Middle frontal gyrus (tissue), 1 donor: ENCODE results near the gene NAXE.
"Not testable (repeated sequence)": the region's sequence is repeated elsewhere in the genome, so short reads cannot be mapped to it uniquely, and the experiment has no call there.

Experiments used
- DNase-seq: peaks from one replicate; pipeline ENCODE4 v3.0.0-alpha.2; 2015; ENCODE audit warnings: low spot score; ENCODE audit errors: extremely low spot score

Gene NAXE

DNA sequence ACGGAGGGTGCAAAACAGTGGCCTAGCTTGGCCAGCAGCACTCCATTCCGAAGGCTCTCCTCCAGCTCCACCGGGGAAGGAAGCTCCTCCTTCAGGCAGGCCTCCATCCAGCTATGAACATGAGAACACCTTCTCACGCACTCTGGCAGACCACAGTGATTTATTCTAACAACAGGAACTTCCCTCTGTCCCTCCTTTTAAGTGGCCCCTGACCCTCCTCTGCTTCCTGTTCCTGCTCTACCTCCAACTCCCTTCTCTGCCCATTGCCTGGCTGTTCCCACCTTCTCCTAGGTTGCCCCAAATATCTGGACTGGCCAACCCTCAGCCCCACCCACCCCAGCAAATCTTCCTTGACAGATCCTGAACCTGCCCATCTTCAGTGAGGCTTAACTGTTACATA is 25.1 kb upstream of the NAXE start:
- no peak for DNase-seq

DNA sequence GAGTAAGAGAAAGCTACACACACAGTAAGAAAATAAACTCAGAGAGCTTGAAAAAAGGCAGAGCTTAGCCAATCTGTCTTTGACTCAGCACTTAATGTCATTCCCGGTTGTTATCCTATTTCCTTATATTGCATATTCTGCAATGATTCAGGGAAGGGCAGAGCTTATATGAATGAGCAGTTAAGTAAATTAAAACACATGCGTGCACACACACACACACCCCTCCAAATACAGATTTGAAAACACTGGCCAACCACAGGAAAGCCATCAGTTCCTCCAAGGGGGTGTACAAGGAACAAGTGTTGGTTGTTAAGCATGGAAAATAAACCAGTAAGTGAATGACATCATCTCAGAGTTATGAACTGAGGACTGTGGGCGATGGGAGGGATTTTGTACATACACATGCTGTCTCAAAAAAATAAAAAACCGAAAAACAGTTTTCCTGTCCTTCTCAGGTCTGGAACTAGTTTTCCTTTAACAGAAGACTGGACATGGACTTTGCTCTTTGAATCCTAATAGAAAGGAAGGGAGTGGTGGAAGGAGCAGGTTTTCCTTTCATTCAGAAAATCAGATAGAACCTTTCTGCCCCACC is 20.2 kb upstream of the NAXE start:
- DNase-seq = no peak

DNA sequence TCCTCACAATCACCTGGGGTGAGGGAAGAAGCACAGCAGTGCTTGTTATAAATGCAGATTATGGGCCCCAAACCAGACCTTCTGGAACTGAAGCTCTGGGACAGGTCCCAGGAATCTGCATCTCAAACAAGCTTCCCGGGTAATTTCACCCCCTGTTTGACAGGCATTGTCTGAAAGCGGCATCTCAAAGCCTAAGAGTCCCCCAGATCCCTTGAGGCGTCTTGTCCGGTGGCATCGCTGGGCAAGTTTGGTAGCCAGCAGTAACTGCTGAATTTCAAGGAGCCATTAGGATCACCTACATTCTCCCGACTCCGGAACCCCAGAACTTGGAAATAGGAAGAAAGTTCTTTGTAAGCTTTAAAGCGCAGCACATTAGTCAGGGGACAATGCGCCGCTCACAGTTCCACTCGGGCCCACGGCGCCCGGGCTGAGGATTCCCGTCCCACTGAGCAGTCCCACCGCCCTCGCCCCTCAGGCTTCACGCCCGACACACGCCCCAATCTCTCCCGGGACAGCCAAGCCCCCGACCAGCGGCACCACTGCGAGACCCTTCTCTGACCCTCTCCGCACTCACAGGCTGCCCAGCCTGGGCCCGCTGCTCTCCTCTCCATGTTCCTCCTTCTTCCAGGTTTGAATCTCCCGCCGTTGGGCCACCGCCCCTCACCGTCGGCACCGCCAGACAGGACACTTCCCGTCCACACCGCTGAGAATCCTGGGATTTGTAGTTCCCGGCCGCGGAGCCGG is 19.5 kb upstream of the NAXE start, which contains the start of gene IQGAP3:
TSS of gene IQGAP3 (minus strand) at position 647 of the 744 bp plus-strand sequence. CDS start at position 611, 36 bp downstream.
- DNase-seq = peak; percentile 47

DNA sequence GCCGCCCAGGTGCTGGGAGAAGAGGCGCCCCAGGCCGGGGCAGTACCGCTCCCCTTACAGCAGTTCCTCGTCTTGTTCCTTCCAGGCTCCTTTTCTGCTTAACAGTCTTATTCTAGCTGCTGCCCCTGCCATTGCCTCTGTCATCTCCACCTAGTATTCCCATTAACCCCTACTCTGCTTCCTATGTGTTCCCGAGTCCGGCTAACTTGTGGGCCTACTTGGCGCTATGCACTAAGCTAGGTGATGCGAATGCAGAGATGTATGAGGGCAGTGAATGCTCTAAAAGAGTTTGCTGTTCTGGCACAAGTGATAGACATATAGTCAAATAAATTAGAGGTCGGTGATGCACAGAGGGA is 18.9 kb upstream of the NAXE start:
- DNase-seq = no peak

DNA sequence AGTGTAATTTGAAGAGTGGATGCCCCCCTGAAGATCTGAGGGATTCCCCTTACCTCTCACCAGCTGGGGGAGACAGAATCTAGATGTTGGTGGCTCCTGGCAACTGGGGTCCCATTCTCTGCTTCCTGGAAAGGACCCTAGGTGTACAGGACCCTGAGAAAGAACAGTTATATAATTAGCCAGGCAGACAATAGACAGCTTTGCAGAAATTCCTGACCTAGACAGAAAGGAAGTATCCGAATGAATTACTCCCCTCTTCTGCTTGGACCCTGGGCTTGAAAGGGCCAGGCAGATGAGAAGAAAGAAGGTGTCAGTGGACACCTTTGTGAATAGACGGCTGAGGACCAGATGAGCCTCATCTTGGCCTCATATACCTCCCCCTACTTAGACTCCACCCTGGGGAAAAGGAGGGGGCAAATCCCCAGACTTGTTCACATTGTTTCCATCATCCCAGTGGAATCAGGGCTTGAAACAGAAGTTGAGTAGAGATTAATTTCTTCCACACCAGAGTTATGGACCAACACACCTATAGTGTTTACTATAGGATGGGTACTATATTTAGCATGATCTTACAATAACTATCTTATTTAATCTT is 17.4 kb upstream of the NAXE start:
- no peak for DNase-seq

DNA sequence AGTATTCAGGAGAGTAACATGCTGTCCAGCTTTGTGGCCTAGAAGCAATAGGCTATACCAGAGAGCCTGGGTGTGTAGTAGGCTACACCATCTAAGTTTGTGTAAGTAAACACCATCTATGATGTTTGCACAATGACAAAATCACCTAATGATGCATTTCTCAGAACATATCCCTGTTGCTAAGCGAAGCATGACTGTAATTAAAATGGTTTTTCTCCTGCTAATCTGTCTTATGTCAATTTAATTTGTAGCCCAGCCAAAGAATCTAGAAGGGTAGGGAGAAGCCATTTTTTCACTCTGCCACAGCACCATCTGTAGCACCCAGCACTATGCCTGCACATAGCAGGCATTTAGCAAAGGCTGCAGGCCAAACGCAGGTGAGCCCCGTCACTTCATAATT is 14.0 kb upstream of the NAXE start:
- no peak for DNase-seq

DNA sequence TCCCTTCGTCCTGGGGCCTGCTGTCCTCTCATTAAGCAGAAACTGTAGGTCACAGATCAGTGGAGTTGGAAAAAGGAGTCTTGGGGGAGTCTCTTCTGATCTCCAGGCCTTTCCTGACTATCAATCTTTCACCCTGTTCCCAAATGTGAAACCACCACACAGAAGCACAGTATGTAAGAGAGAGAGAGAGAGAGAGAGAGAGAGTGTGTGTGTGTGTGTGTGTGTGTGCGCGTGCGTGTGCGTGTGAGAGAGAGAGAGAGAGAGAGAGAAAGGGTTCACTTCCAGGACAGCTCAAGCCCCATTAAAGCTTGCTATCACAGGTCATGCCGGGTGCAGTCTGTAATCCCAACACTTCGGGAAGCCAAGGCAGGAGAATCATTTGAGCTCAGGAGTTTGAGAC is 13.5 kb upstream of the NAXE start:
- DNase-seq = no peak

DNA sequence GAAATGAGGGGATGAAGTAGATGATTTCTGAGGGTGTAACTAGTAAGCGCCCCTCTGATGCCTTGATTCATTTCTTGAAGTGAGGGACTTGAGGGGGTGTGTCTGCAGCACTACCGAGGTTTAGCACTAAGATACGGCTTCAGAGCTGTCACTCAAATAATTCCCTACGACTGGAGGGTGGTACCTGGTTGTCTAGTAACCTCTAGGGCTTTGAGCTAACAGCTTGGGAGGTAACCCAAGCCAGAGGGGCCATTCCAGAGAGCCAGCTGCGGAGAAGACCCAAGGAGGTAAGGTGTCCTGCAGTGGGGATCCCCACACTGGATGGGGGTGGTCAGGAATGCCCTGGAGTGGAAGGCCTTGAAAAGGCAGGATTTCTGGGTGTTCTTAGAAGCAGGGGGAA is 12.1 kb upstream of the NAXE start, which contains the start of gene TTC24:
TSS of gene TTC24 (plus strand) at position 252 of the 400 bp plus-strand sequence. CDS start 1,642 bp downstream, outside the sequence.
- DNase-seq = no peak

DNA sequence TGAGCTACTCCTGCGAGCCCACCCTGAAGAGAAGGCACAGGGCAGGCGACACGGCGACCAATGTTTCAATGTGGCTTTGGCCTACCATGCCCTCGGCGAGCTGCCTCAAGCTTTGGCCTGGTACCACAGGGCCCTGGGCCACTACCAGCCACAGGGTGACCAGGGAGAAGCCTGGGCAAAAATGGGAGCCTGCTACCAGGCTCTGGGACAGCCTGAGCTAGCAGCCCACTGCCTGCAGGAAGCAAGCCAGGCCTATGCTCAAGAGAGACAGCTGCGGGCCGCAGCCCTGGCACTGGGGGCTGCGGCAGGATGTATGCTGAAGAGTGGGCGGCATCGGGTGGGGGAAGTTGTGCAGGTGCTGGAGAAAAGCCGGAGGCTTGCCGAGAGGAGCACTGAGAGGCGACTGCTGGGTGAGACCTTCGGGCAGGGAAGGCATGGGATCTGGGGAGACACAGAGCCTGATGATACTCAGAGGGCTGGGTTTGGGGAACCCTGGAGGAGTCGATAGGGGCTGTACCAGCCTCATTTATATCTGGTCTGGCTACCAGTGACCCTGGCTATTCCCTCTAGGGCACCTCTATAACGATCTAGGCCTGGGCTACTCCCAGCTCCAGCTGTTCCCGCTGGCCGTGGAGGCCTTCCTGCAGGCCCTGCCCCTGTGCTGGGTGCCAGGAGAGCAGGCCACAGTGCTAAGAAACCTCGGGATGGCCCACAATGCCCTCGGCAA is 9.8 kb upstream of the NAXE start:
- no peak for DNase-seq

DNA sequence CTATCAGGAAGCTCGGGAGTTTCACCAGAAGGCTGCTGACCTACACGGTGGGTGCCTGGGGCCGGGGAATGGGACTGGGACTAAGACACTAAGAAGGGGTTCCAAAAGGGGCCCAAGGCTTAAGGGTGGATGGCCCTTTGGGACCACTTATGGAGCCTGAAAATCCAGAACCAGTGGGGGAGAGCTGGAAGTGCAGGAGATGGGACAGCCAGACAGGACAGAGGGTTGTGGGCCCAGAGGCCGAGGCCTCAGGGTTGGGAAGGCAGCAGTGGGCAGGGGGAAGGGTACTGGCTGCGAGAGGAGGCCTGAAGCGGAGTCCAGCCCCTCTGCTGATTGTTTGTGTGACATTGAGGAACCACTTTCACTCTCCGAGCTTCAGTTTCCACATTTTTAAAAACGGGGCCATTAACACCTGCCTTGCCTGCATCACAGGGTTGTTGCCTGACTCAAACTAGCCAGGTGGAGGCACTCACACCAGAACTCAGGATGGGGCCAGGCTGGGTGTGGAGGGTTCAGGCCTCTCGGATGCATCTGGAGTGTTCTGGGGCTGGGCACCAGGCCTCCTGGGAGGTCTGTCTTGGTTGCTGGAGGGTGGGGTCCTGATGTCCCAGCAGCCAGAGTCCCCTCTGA is 9.1 kb upstream of the NAXE start:
- DNase-seq = no peak

DNA sequence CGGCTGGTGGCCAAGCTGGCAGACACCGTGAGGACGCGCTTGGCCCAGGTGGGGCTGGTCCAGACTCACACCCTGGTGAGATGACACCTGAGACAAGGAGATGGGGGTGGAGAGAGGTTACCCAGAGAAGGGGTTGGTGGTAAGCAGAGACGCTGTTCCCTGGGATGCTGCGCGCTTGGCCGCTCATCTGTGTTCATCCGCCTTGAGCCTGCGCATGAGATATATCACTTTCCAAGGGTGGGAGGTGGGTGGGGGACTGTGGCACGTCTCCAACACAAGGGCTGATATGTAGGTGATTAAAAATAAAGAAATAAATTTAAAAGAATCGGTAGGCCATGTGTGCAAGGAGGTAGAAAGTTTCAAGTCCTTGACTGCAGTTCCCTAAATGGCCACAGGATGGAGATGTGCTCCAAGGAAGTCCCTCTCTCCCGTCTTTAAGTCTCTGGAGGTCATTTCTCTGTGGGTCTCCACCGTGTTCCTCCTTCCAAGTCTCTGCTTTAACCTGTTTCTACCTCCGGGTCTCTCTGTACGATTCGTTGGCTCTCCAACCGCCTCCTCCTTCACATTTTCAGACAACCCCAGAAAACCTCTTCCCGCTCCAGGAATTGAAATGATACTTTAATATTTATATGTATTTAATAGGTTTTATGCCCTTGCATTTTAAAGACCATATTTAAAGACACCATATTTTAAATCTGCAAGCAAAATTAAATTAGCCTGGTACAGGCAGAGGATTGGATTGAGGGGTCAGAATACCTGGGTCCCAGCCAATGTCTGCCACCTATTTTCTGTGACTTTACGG is 7.6 kb upstream of the NAXE start:
- peak; percentile 81 for DNase-seq

DNA sequence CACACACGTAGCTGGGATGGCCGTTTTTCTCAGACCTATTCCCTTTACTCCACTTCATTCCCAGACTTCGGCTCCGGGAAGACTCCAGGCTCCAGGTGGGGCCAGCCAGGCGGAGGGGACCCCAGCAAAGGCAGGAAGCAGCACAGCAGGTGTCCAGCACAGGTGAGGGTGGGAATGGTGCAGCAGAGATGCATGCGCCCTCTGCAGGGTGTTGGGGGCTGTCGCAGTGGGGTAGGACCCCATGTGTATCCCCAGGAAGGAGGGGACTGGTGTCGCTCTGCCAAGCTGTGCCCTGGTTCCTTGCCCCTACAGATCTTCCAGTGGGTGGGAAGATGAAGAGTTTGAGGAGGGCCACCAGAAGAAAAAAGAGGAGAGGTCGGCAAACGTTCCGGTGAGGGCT is 6.8 kb upstream of the NAXE start:
- DNase-seq = no peak

DNA sequence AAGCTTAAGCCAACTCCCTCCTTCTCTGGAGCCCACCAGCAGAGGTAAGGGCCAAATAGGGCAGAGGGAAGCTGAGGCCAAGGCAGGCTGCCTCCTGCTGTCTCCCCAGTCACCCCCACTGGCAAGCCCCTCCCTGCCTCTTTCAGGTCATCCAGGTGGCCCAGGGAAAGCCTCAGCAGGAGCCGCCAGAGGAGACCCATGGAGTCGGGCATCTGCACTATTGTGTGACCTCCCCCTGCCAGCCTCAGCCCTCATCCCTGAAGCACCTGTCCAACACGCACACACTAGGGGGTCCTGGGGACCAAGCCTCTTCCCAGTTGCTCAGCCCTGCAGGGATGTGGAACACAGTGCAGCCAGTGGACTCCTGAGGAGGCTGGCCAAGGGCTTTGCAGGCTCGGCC is 5.3 kb upstream of the NAXE start:
- no peak for DNase-seq

DNA sequence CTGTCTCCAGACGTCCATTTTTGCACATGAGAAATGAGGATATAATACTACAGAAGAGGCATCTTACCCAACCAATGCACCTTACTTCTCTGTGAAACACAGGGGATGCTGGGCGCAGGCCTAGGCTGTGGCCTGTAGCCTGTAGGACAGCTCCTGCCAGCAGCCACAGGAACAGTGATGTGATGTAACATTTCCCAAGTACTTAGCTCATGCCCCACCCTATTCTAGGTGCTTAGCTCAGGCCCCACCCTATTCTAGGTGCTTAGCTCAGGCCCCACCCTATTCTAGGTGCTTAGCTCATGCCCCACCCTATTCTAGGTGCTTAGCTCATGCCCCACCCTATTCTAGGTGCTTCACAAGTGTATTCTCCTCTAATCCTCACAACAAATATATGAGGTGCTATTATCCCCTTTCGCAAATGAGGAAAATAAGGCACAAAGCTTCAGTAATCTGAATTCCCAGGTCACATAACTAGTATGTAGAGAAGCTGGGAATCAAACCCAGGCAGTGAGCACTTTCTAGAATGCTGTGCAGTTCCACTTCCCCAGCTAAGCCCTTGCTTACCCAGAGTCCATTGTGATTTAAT is 4.6 kb upstream of the NAXE start:
- DNase-seq = no peak

DNA sequence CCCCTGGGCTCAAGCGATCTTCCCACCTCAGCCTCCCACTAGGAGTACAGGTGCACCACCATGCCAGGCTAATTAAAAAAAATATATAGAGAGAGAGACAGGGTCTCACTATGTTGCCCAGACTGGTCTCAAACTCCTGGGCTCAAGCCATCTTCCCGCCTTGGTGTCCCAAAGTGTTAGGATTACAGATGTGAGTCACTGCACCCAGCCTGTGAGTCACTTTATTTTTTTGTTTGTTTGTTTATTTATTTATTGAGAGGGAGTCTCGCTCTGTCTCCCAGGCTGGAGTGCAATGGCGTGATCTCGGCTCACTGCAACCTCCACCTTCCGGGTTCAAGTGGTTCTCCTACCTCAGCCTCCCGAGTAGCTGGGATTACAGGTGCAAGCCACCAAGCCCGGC is 3.6 kb upstream of the NAXE start:
- not testable (repeated sequence) for DNase-seq

DNA sequence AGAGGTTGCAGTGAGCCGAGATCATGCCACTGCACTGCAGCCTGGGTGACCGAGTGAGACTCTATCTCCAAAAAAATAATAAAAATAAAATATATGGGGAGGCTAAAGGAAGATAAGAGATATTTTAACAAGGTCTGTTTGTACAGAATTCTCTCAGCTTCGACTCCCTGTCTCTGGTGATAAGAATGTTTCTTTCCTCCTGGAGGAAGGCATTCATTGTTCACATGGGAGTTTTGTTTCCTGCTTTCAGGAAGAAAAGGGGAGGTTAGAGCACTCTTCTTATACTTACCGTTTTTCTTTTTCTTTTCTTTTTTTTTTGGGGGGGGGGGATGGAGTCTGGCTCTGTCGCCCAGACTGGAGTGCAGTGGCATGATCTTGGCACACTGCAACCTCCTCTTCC is 2.0 kb upstream of the NAXE start:
- DNase-seq = no peak

DNA sequence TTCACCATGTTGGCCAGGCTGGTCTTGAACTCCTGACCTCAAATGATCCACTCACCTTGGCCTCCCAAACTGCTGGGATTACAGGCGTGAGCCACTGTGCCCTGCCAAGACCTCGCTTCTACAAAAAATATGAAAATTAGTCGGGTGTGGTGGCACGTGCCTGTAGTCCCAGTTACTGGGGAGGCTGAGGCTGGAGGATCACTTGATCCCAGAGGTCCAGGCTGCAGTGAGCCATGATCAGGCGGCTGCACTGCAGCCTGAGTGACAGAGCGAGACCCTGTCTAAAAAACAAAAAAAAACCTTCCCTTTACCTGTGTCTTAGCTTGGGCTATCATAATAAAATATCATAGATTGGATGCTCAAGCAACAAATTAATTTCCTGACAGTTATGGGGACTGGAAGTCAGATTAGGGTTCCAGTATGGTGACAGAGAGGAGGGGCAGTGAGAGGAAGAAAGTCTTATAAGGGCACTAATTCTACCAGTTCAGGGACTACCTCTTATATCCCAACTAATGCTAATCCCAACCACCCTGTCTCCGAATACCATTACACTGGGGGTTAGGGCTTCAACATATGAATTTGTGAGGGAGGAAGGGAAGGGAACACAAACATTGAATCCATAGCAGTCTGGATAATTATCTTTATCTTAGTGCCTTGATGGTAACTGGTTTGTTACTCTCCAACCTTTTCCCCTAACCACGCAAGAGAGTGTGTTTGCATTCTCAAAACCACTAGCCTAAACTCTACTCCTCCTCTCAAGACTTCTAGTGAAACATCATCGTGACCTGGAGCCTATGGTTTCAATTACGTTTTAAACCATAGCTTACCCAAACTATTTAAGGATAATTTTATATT is 1.0 kb upstream of the NAXE start:
- DNase-seq = no peak

DNA sequence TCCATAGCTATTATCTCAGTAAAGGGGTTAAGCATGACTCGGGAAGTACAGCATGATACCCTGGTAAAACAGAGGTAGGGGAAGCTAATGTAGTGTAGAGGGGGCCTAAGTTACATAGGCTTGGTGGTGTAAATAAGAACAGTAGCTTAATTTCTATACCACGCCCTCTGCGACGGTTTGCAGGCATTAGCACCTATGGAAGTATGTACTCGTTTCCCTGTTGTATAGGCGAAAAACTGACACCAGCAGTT is 470 bp upstream of the NAXE start:
- no peak for DNase-seq

DNA sequence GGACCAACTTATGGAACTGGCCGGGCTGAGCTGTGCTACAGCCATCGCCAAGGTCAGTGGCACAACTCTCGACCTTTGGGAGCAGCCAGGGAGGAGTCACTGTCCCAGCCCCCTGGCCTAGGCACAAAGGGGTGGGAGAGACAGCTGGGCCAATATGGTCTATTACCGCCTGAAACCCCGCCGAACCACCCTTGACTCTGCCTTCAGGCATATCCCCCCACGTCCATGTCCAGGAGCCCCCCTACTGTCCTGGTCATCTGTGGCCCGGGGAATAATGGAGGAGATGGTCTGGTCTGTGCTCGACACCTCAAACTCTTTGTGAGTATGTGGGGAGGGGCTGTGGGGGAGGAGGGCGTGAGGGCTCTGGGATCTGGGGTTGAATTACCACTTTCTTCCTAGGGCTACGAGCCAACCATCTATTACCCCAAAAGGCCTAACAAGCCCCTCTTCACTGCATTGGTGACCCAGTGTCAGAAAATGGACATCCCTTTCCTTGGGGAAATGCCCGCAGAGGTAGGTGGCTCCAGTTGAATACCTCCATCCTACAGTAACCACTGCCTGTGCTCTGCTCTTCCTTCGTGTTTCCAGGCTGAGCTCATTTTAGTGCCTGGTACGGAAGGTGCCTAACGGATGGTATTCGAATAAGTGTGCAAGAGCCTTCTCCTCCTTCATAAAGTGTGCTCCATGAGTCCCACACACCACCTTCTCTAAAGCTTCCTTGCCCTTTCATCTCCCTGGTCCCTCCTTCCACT is 758 bp downstream of the NAXE start:
- DNase-seq = no peak
